HepG2 (cell line): ENCODE data around the gene ZNF513. TPM values are rescaled to one million over a fixed set of nuclear protein-coding genes. Genes with fewer than 3 reads are reported as not detected.

Experiments used
- ETV5 ChIP-seq: IDR thresholded peaks from 2 replicates; pipeline ENCODE4 v1.6.1; 2018; ENCODE audit warnings: missing biosample characterization, missing genetic modification reagents, inconsistent platforms, borderline replicate concordance
- FOXM1 ChIP-seq: sonication (generic); formaldehyde crosslinking; IDR thresholded peaks from 2 replicates; pipeline ENCODE4 v1.5.0; 2020; ENCODE audit warnings: missing genetic modification reagents
- FOXP4 ChIP-seq: sonication (generic); formaldehyde crosslinking; IDR thresholded peaks from 2 replicates; pipeline ENCODE4 v1.4.0; 2020; ENCODE audit warnings: missing genetic modification reagents
- HMGA1 ChIP-seq: sonication (generic); formaldehyde crosslinking; conservative IDR thresholded peaks from 2 replicates; pipeline ENCODE4 v1.4.0; 2020; ENCODE audit warnings: missing genetic modification reagents
- HOXA9 ChIP-seq: sonication (generic); formaldehyde crosslinking; IDR thresholded peaks from 2 replicates; pipeline ENCODE4 v1.8.1; 2022; ENCODE audit warnings: missing genetic modification reagents, mild to moderate bottlenecking, moderate library complexity, borderline replicate concordance
- NFE2L1 ChIP-seq: sonication (generic); formaldehyde crosslinking; IDR thresholded peaks from 2 replicates; pipeline ENCODE4 v1.4.0; 2020; ENCODE audit warnings: missing genetic modification reagents, mild to moderate bottlenecking, borderline replicate concordance
- NR1H2 ChIP-seq: sonication (generic); formaldehyde crosslinking; IDR thresholded peaks from 2 replicates; pipeline ENCODE4 v1.8.1; 2022; ENCODE audit warnings: low read depth, missing genetic modification reagents, borderline replicate concordance
- PHF20 ChIP-seq: sonication (generic); formaldehyde crosslinking; IDR thresholded peaks from 2 replicates; pipeline ENCODE4 v1.5.0; 2020; ENCODE audit warnings: mild to moderate bottlenecking, missing genetic modification reagents
- PHF21A ChIP-seq: sonication (generic); formaldehyde crosslinking; IDR thresholded peaks from 2 replicates; pipeline ENCODE4 v1.5.0; 2020; ENCODE audit warnings: mild to moderate bottlenecking, missing genetic modification reagents
- RFX1 ChIP-seq: fragments of 450-650 bp; IDR thresholded peaks from 2 replicates; pipeline ENCODE4 v1.6.1; 2017
- RFXAP ChIP-seq: sonication (generic); formaldehyde crosslinking; IDR thresholded peaks from 2 replicates; pipeline ENCODE4 v1.4.0; 2020; ENCODE audit warnings: missing genetic modification reagents, borderline replicate concordance
- SAP130 ChIP-seq: IDR thresholded peaks from 2 replicates; pipeline ENCODE4 v1.6.1; 2016; ENCODE audit warnings: low read depth
- YEATS2 ChIP-seq: sonication (generic); formaldehyde crosslinking; IDR thresholded peaks from 2 replicates; pipeline ENCODE4 v1.4.0; 2020; ENCODE audit warnings: missing genetic modification reagents, borderline replicate concordance
- ZEB1 ChIP-seq: IDR thresholded peaks from 2 replicates; pipeline ENCODE4 v1.6.1; 2012; ENCODE audit warnings: mild to moderate bottlenecking, low read depth, inconsistent platforms; ENCODE audit not compliant: insufficient replicate concordance
- ZFP82 ChIP-seq: sonication (generic); formaldehyde crosslinking; IDR thresholded peaks from 2 replicates; pipeline ENCODE4 v1.5.1; 2020; ENCODE audit warnings: mild to moderate bottlenecking, missing genetic modification reagents, borderline replicate concordance
- ZNF281 ChIP-seq: sonication (generic); formaldehyde crosslinking; IDR thresholded peaks from 2 replicates; pipeline ENCODE4 v1.4.0; 2020; ENCODE audit warnings: missing genetic modification reagents, borderline replicate concordance
- ZNF367 ChIP-seq: sonication (generic); formaldehyde crosslinking; IDR thresholded peaks from 2 replicates; pipeline ENCODE4 v1.4.0; 2020; ENCODE audit warnings: missing genetic modification reagents, borderline replicate concordance
- ZNF598 ChIP-seq: sonication (generic); formaldehyde crosslinking; IDR thresholded peaks from 2 replicates; pipeline ENCODE4 v1.5.1; 2020; ENCODE audit warnings: mild to moderate bottlenecking, missing genetic modification reagents, borderline replicate concordance
- ZNF660 ChIP-seq: sonication (generic); formaldehyde crosslinking; IDR thresholded peaks from 2 replicates; pipeline ENCODE4 v1.5.1; 2020; ENCODE audit warnings: mild to moderate bottlenecking, low read depth, missing genetic modification reagents, borderline replicate concordance
- ZNF7 ChIP-seq: IDR thresholded peaks from 2 replicates; pipeline ENCODE4 v1.6.1; 2016; ENCODE audit warnings: missing biosample characterization, missing genetic modification reagents
- ZNF747 ChIP-seq: sonication (generic); formaldehyde crosslinking; IDR thresholded peaks from 2 replicates; pipeline ENCODE4 v1.8.1; 2023; ENCODE audit warnings: missing genetic modification reagents, mild to moderate bottlenecking, borderline replicate concordance
- ZNF75D ChIP-seq: sonication (generic); formaldehyde crosslinking; IDR thresholded peaks from 2 replicates; pipeline ENCODE4 v1.8.1; 2023; ENCODE audit warnings: missing genetic modification reagents, mild to moderate bottlenecking, borderline replicate concordance
- ZSCAN30 ChIP-seq: sonication (generic); formaldehyde crosslinking; IDR thresholded peaks from 2 replicates; pipeline ENCODE4 v1.5.0; 2020; ENCODE audit warnings: mild to moderate bottlenecking, missing genetic modification reagents
- ZSCAN9 ChIP-seq: IDR thresholded peaks from 2 replicates; pipeline ENCODE4 v1.6.1; 2016; ENCODE audit warnings: borderline replicate concordance
- polyA plus RNA-seq, 8 experiments: library from polyadenylated mRNA; depleted of rRNA in 3 of 8; stranded (reverse) in 7 of 8; unstranded in 1 of 8; fragments of >200 nt; fragmentation: Illumina TruSeq in 4 of 8; extraction: Trizol in 4 of 8; gene quantifications; 2 replicates each; pipeline versions ENCODE4 v1.2.1 to v1.2.3, GENCODE V29; 2011 to 2016; ENCODE audit warnings: low read depth in 4 of 8, missing spikeins in 1 of 8, mixed read lengths in 1 of 8; ENCODE audit not compliant: insufficient read depth in 1 of 8
- total RNA-seq, 5 experiments: library from RNA; depleted of rRNA; stranded (reverse); fragments of >200 nt; fragmentation: Illumina TruSeq; extraction: Trizol; gene quantifications; 2 replicates each; pipeline ENCODE4 v1.2.3, GENCODE V29; 2016; ENCODE audit warnings: low read depth in 1 of 5
- TF ChIP-seq, protein P1 (sequence below): sonication (generic); formaldehyde crosslinking; IDR thresholded peaks from 2 replicates; pipeline ENCODE4 v1.4.0; 2020; ENCODE audit warnings: mild to moderate bottlenecking, missing genetic modification reagents

ZNF513 gene
- total and polyA plus RNA-seq, 2 of the 13 experiments (the other 11 are each of a cell fraction or from before 2014, with no cell fraction given) = 4.9 to 6.3 TPM

GRCh38 chr2:27412419-27413152, 32.1 kb upstream of the ZNF513 start (continued):
- TF ChIP-seq PHF21A (CRISPR knock-in tag) (peak; percentile 35; the same call in 1 of the 2 replicates), ZNF281 (no peak), ZNF598 (CRISPR knock-in tag) (no peak), ZEB1 (no peak), ZNF660 (no peak), YEATS2 (0 out of 2 replicates have a peak, but pooled peaks have one; percentile 9), FOXM1 (no peak), ZSCAN9 (CRISPR knock-in tag) (no peak), NR1H2 (CRISPR knock-in tag) (no peak), HOXA9 (no peak), RFXAP (CRISPR knock-in tag) (no peak), ZNF75D (CRISPR knock-in tag) (no peak), SAP130 (peak; percentile 50; the same call in 1 of the 2 replicates), ZFP82 (CRISPR knock-in tag) (0 out of 2 replicates have a peak, but pooled peaks have one; percentile 43), ZNF747 (CRISPR knock-in tag) (no peak), FOXP4 (CRISPR knock-in tag) (no peak), HMGA1 (CRISPR knock-in tag) (no peak), ETV5 (CRISPR knock-in tag) (no peak), ZSCAN30 (no peak), RFX1 (no peak), NFE2L1 (CRISPR knock-in tag) (no peak), PHF20 (CRISPR knock-in tag) (no peak), ZNF7 (CRISPR knock-in tag) (no peak), ZNF367 (CRISPR knock-in tag) (no peak)
- TF ChIP-seq, protein P1, sequence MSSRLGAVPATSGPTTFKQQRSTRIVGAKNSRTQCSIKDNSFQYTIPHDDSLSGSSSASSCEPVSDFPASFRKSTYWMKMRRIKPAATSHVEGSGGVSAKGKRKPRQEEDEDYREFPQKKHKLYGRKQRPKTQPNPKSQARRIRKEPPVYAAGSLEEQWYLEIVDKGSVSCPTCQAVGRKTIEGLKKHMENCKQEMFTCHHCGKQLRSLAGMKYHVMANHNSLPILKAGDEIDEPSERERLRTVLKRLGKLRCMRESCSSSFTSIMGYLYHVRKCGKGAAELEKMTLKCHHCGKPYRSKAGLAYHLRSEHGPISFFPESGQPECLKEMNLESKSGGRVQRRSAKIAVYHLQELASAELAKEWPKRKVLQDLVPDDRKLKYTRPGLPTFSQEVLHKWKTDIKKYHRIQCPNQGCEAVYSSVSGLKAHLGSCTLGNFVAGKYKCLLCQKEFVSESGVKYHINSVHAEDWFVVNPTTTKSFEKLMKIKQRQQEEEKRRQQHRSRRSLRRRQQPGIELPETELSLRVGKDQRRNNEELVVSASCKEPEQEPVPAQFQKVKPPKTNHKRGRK = no peak
